ENCODE data around the gene PAQR9.

GRCh38 chr3:142915636-142916035 is 47.8 kb downstream of the PAQR9 start:
- TF ChIP-seq CTCF (IDR thresholded peaks at IDR 0.05; ENCODE audit: borderline replicate concordance, extremely low read depth, low read length, poor library complexity, severe bottlenecking) (no peak), EZH2 (IDR thresholded peaks at IDR 0.05; ENCODE audit: borderline replicate concordance, low read depth, low read length, severe bottlenecking) (no peak)

Measured in DND-41 (cell line).